Measurements from ENCODE around the gene ZCCHC8. TPM values are rescaled to one million over a fixed set of nuclear protein-coding genes. Genes with fewer than 3 reads are reported as not detected.
"Not testable (repeated sequence)": the region's sequence is repeated elsewhere in the genome, so short reads cannot be mapped to it uniquely, and the experiment has no call there.

The ZCCHC8 gene
- total RNA-seq, 1 experiment from 2014 or later = 21.4 TPM

- DNase-seq (ENCODE audit: low read depth) = no peak
Observed at GRCh38 chr12:122508163-122508562, 7.4 kb upstream of the ZCCHC8 start.

- DNase-seq (ENCODE audit: low read depth) = no peak
Observed at GRCh38 chr12:122506393-122506938, 5.7 kb upstream of the ZCCHC8 start.

- no peak for DNase-seq (ENCODE audit: low read depth)
Observed at GRCh38 chr12:122505419-122506051, 4.8 kb upstream of the ZCCHC8 start.

- no peak for DNase-seq (ENCODE audit: low read depth)
Observed at GRCh38 chr12:122503783-122504590, 3.3 kb upstream of the ZCCHC8 start.

- DNase-seq (ENCODE audit: low read depth) = peak; percentile 10
Observed at GRCh38 chr12:122503147-122503751, 2.5 kb upstream of the ZCCHC8 start.

- DNase-seq (ENCODE audit: low read depth) = no peak
Observed at GRCh38 chr12:122501489-122501989, 807 bp upstream of the ZCCHC8 start.

- DNase-seq (ENCODE audit: low read depth) = peak; percentile 70
Observed at GRCh38 chr12:122499991-122500684, 594 bp downstream of the ZCCHC8 start.

GRCh38 chr12:122495258-122495657 is 5.5 kb downstream of the ZCCHC8 start:
- DNase-seq (ENCODE audit: low read depth) = no peak

- DNase-seq (ENCODE audit: low read depth) = not testable (repeated sequence)
Observed at GRCh38 chr12:122493222-122493621, 7.5 kb downstream of the ZCCHC8 start.

GRCh38 chr12:122491991-122492390 is 8.7 kb downstream of the ZCCHC8 start:
- no peak for DNase-seq (ENCODE audit: low read depth)

GRCh38 chr12:122489038-122489437 is 11.7 kb downstream of the ZCCHC8 start:
- DNase-seq (ENCODE audit: low read depth) = no peak

- DNase-seq (ENCODE audit: low read depth) = not testable (repeated sequence)
Observed at GRCh38 chr12:122487807-122488206, 12.9 kb downstream of the ZCCHC8 start.

GRCh38 chr12:122486805-122487426 is 13.8 kb downstream of the ZCCHC8 start:
- no peak for DNase-seq (ENCODE audit: low read depth)

- not testable (repeated sequence) for DNase-seq (ENCODE audit: low read depth)
Observed at GRCh38 chr12:122486360-122486759, 14.4 kb downstream of the ZCCHC8 start.

GRCh38 chr12:122484385-122484784 is 16.3 kb downstream of the ZCCHC8 start:
- not testable (repeated sequence) for DNase-seq (ENCODE audit: low read depth)

- no peak for DNase-seq (ENCODE audit: low read depth)
Observed at GRCh38 chr12:122483969-122484368, 16.8 kb downstream of the ZCCHC8 start.

- DNase-seq (ENCODE audit: low read depth) = no peak
Observed at GRCh38 chr12:122481861-122482260, 18.9 kb downstream of the ZCCHC8 start.

GRCh38 chr12:122480753-122481152 is 20.0 kb downstream of the ZCCHC8 start:
- no peak for DNase-seq (ENCODE audit: low read depth)

- no peak for DNase-seq (ENCODE audit: low read depth)
Observed at GRCh38 chr12:122474324-122474716, 26.4 kb downstream of the ZCCHC8 start.

GRCh38 chr12:122473543-122474323 is 27.0 kb downstream of the ZCCHC8 start:
- no peak for DNase-seq (ENCODE audit: low read depth)

Data from M059J (cell line).